22Rv1 (cell line): Measurements from ENCODE around the gene MTPN.

Source experiments
- ZFX ChIP-seq: fragments of 450-650 bp; IDR thresholded peaks from 2 replicates; pipeline ENCODE4 v1.6.1; 2017; ENCODE audit warnings: antibody characterized with exemption, borderline replicate concordance
- TF ChIP-seq, protein P1 (sequence below): fragments of 450-650 bp; IDR thresholded peaks from 2 replicates; pipeline ENCODE4 v1.5.1; 2017; ENCODE audit warnings: mild to moderate bottlenecking

DNA sequence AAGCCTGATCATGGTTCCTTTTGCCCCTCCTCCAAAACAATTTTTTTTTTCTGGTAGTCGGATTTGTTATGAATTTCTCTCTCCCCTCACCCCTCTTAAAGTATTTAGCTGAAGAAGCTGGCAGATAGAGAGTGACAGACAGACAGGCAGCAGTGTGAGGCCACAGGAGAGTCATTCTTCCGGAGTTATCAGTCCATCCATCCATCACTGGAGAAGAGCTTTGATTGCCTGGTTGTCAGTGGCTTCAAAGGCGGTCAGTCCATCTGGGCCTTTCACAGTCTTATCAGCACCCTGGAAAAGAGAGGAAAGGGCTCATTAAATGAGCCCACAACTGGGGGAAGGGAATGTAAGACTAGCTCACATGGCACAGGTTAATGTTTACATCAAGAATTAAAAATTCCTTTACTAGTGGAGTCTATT lies 47.4 kb downstream of the MTPN start:
- TF ChIP-seq, protein P1, sequence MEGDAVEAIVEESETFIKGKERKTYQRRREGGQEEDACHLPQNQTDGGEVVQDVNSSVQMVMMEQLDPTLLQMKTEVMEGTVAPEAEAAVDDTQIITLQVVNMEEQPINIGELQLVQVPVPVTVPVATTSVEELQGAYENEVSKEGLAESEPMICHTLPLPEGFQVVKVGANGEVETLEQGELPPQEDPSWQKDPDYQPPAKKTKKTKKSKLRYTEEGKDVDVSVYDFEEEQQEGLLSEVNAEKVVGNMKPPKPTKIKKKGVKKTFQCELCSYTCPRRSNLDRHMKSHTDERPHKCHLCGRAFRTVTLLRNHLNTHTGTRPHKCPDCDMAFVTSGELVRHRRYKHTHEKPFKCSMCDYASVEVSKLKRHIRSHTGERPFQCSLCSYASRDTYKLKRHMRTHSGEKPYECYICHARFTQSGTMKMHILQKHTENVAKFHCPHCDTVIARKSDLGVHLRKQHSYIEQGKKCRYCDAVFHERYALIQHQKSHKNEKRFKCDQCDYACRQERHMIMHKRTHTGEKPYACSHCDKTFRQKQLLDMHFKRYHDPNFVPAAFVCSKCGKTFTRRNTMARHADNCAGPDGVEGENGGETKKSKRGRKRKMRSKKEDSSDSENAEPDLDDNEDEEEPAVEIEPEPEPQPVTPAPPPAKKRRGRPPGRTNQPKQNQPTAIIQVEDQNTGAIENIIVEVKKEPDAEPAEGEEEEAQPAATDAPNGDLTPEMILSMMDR = no peak
- TF ChIP-seq ZFX = no peak
